SK-N-MC (cell line): ENCODE data around the gene KCNJ16.

Experiments
- DNase-seq: peaks from one replicate; pipeline ENCODE4 v3.0.0-alpha.2; 2011; ENCODE audit warnings: low read depth, low spot score
- H3K27ac ChIP-seq: fragments of 200-600 bp; sonication (generic); 2 replicates; pipeline ENCODE4 v1.5.1; 2016; ENCODE audit warnings: mixed run types
- H3K36me3 ChIP-seq: fragments of 200-600 bp; sonication (generic); 2 replicates; pipeline ENCODE4 v1.6.1; 2017; ENCODE audit warnings: antibody characterized with exemption, low read length, mixed read lengths; ENCODE audit not compliant: insufficient read depth
- H3K4me3 ChIP-seq: fragments of 200-600 bp; sonication (generic); 2 replicates; pipeline ENCODE4 v1.5.1; 2016
- H3K9ac ChIP-seq: fragments of 200-600 bp; sonication (generic); 2 replicates; pipeline ENCODE4 v1.8.0; 2017; ENCODE audit warnings: mixed run types, mixed read lengths; ENCODE audit not compliant: insufficient read length
- H3K9me3 ChIP-seq: fragments of 200-600 bp; sonication (generic); 2 replicates; pipeline ENCODE4 v1.6.1; 2017; ENCODE audit warnings: low read depth, mild to moderate bottlenecking, antibody characterized with exemption, low read length, moderate library complexity, mixed read lengths
- EZH2 ChIP-seq: fragments of 200-600 bp; sonication (generic); IDR thresholded peaks from one replicate; pipeline ENCODE4 v1.6.1; 2017; ENCODE audit warnings: antibody characterized with exemption
- FOXP2 ChIP-seq: optimal IDR thresholded peaks from 2 replicates; pipeline ENCODE3; 2011; ENCODE audit warnings: mild to moderate bottlenecking, moderate library complexity; ENCODE audit not compliant: insufficient read depth; ENCODE audit errors: extremely low read length, control extremely low read depth
- POLR2AphosphoS5 ChIP-seq: IDR thresholded peaks from 2 replicates; pipeline ENCODE4 v1.6.1; 2012; ENCODE audit warnings: mild to moderate bottlenecking, low read depth, low read length, borderline replicate concordance

The KCNJ16 gene

DNA sequence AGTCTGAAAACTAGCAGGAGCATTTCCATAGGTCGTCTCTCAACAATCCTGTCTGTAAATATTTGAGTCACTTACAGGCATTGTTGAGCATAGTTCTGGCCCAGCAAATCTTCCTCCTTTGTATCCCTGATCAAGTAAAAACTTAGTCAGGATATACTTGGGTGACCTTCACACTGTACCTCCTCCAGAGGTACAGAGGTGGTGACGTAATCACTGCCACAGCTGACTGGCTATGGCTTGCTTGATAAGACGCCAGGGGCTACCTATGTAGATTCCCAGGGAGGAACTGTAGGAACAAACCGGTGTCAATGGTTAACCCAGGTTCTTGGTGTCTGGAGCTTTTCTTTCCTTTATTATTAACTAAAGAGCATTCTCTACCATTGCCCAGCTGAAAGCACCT lies at the start of gene KCNJ16:
KCNJ16 (plus strand) TSS at position 270 of the 400 bp plus-strand sequence. CDS start 56,863 bp downstream, outside the sequence.
- no peak for TF ChIP-seq EZH2
- no peak for TF ChIP-seq POLR2AphosphoS5
- TF ChIP-seq FOXP2, result no peak
- no peak within 1 kb of the TSS for H3K27ac ChIP-seq

DNA sequence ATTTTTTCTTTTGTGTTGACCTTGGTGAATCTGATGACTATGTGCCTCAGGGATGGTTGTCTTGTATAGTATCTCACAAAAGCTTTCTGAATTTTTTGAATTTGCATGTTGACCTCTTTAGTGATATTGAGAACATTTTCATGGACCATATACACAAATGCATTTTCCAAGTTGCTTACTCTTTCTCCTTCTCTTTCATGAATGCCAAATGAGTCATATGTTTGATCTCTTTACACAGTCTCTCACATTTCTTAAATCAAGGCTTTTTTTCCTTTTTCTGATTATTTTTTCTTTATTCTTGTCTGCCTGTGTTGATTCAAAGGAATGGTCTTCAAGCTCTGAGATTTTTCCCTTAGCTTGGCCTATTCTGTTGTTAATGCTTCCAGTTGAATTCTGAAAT lies 46.6 kb upstream of the KCNJ16 start:
- no peak for DNase-seq
- Histone ChIP-seq H3K27ac (no peak overlapping the region), H3K4me3 (no peak overlapping the region), H3K36me3 (no peaks in the 10 kb centered on the region), H3K9me3 (no peaks in the 10 kb centered on the region), H3K9ac (no peak overlapping the region)
- no peak for TF ChIP-seq FOXP2

More for the DNA sequence above, at the start of gene KCNJ16:
- Histone ChIP-seq H3K36me3 (no peaks in the 10 kb centered on the region), H3K9me3 (no peaks in the 10 kb centered on the region), H3K4me3 (no peak within 1 kb of the TSS), H3K9ac (no peak within 1 kb of the TSS)
- DNase-seq, result no peak

DNA sequence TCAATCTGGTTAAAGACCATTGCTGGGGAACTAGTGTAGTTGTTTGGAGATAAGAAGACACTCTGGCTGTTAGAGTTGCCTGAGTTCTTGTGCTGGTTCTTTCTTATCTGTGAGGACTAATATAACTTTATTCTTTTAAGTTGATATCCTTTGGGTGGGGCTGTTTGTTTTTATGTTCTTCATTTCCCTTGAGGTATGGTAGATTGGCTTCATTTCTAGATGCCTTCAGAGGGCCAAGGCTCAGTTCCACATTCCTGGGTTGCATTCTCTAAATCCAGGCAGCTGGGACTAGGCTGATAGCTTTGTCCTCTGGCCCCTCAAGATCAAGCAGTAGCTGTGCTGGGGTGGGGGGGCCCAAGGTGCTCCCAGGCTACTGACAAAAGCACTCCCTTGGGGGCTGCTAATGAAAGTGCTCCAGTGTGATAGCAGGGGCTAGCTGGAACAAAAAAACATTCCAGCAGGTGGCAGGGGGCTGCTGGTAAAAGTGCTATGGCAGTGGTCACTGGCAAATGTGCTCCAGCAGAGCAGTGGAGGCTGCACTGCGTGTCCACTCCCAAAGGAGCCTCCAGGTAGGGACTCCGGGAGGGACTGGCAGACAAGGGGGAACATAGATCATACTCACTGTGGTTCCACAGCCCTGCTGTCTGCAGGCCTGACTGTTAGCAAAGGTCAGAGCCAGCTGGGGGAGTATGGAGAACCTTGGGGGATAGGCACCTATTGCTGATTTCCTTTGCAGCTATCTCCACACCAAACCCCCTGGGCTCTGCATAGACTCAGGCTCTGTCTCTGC lies 45.9 kb upstream of the KCNJ16 start:
- H3K9ac ChIP-seq, result no peak overlapping the region
- H3K4me3 ChIP-seq, result no peak overlapping the region
- H3K36me3 ChIP-seq, result no peaks in the 10 kb centered on the region
- H3K27ac ChIP-seq, result no peak overlapping the region
- no peak for DNase-seq
- TF ChIP-seq EZH2 (no peak), POLR2AphosphoS5 (no peak), FOXP2 (no peak)
- H3K9me3 ChIP-seq, result no peaks in the 10 kb centered on the region

DNA sequence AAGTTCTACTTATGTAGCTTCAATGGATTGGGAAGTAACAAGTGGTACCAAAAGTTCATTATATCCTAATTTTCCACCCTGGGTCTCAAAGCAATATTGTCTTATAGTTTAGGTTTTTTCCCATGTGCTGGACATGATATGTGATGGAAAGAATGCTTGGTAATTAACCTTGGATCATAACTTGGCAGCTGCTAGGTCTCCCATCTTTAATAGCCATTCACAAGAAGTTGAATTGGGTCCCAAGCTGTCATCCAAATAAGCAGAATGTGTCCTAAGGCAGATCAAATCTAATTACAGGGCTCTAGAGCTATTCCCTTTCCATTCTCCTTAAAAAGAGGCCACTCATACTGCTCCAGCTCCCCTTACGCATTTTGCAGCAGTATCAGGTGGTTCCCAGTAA lies 44.7 kb upstream of the KCNJ16 start:
- H3K4me3 ChIP-seq, result no peak overlapping the region
- no peaks in the 10 kb centered on the region for H3K36me3 ChIP-seq
- no peaks in the 10 kb centered on the region for H3K9me3 ChIP-seq
- DNase-seq, result no peak
- no peak overlapping the region for H3K9ac ChIP-seq
- no peak overlapping the region for H3K27ac ChIP-seq
- TF ChIP-seq EZH2 (no peak), FOXP2 (no peak), POLR2AphosphoS5 (no peak)

DNA sequence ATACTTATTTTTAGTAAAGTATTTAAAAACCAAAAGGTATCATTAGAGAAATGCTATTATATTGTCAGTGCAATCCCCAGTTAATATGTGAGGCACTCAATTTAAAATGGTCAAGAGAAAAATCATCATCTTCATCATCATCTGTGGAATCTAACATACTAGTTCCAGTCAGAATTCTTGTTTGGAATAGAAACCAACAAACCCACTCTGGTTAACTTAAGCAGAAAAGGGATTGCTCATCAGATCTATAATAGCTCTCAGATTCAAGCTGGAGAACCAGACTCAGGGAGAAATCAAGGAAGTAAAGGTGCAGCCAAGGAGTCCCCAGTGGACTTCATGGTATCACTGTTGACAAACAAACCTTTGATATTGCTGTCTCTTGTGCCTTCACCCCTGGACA lies 43.7 kb upstream of the KCNJ16 start:
- no peak overlapping the region for H3K27ac ChIP-seq
- no peaks in the 10 kb centered on the region for H3K9me3 ChIP-seq
- no peak overlapping the region for H3K4me3 ChIP-seq
- no peaks in the 10 kb centered on the region for H3K36me3 ChIP-seq
- no peak for DNase-seq
- TF ChIP-seq EZH2 (no peak), POLR2AphosphoS5 (no peak), FOXP2 (no peak)
- no peak overlapping the region for H3K9ac ChIP-seq

DNA sequence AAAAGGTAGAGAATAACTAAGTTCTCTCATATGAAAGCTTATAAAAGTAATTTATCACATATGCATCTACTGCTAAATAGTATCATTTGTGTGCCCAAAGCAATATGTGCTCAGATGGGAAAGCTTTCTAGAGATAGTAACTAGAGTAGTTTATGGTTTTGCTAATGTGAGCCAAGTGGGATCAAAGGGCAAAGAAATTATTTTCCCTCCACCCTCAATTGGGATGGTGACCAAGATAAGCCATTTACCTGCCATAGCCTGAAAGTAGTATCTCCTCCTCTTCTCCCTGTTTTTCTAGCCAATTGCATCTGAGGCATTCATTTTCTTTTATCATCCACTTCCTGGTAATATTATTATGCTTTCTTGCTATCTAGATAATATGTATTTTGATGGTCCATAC lies 41.9 kb upstream of the KCNJ16 start:
- Histone ChIP-seq H3K36me3 (no peaks in the 10 kb centered on the region), H3K4me3 (no peak overlapping the region), H3K9ac (no peak overlapping the region), H3K9me3 (no peaks in the 10 kb centered on the region), H3K27ac (no peak overlapping the region)
- TF ChIP-seq FOXP2, result no peak
- TF ChIP-seq POLR2AphosphoS5, result no peak
- no peak for TF ChIP-seq EZH2
- DNase-seq, result no peak

DNA sequence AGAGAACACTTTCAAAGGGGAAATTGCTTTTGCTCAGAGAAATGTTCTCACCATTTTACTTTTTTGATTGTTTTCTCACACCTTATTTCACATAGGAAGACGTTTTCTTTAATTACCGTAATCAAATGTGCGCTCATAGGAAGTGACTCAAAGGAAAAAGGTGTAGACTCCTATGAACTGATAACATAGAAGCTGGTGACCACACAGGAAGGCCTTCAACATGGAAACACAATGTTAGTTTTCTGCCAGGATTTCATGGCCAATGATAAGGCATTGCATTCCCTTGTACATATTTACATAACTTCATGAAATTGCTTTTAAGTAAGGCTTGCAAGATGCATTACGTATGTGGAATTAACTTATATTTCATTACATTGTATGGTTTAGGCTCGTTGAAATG lies 40.9 kb upstream of the KCNJ16 start:
- DNase-seq, result no peak
- Histone ChIP-seq H3K4me3 (no peak overlapping the region), H3K9ac (no peak overlapping the region), H3K27ac (no peak overlapping the region), H3K9me3 (no peaks in the 10 kb centered on the region), H3K36me3 (no peaks in the 10 kb centered on the region)
- TF ChIP-seq FOXP2 (no peak), EZH2 (no peak), POLR2AphosphoS5 (no peak)

DNA sequence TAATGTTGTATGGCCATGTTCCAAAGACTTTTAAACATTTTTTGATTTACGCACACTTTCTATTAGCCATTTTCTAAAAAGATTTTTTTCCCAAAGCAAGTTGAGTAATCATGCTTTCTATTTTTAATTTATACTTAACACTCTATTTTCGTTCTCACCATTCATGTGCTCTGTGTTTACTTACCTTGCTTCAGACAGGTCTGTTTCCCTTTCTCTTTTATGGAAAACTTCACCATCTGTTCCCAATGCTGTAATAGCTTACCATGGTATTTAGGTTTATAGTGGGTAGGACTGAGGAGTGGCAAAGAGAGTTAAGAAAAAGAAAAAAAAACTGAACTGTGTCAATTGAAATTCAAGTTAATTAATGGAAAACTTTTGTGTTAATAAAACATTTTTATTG lies 37.5 kb upstream of the KCNJ16 start:
- no peaks in the 10 kb centered on the region for H3K9me3 ChIP-seq

DNA sequence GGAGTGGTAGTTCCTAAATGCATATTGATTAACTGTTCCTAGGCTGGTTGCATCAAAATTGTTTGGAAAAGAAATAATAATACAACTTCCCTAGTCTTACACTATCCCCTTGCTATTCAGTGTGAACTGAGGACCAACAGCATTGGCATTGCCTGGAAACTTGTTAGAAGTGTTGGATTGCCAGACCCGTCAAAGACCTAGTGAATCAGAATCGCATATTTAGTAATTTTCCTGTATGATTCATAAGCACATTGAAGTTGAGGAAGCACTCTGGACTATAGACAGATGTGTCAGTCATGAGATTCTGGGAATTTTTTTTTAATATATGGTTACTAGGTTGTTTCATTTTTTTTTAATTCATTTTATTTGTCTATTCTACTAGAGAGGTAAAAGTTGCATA lies 34.7 kb upstream of the KCNJ16 start:
- no peaks in the 10 kb centered on the region for H3K9me3 ChIP-seq
- no peak for DNase-seq

More for the DNA sequence above, 37.5 kb upstream of the KCNJ16 start:
- DNase-seq, result no peak
- H3K27ac ChIP-seq, result no peak overlapping the region
- no peak overlapping the region for H3K9ac ChIP-seq
- H3K4me3 ChIP-seq, result no peak overlapping the region
- no peaks in the 10 kb centered on the region for H3K36me3 ChIP-seq
- TF ChIP-seq EZH2 (no peak), POLR2AphosphoS5 (no peak), FOXP2 (no peak)

More for the DNA sequence above, 34.7 kb upstream of the KCNJ16 start:
- Histone ChIP-seq H3K27ac (no peak overlapping the region), H3K9ac (no peak overlapping the region), H3K4me3 (no peak overlapping the region), H3K36me3 (no peaks in the 10 kb centered on the region)
- TF ChIP-seq FOXP2, result no peak
- no peak for TF ChIP-seq EZH2
- no peak for TF ChIP-seq POLR2AphosphoS5
